Esophagus muscularis mucosa (tissue), 4 donors: Measurements from ENCODE around the gene SLC25A18. TPM values are rescaled to one million over a fixed set of nuclear protein-coding genes. Genes with fewer than 3 reads are reported as not detected.
"Not testable (repeated sequence)": the region's sequence is repeated elsewhere in the genome, so short reads cannot be mapped to it uniquely, and the experiment has no call there.

ENCODE experiments used
- DNase-seq: peaks from one replicate; pipeline ENCODE4 v3.0.0-alpha.2; 2017; ENCODE audit errors: extremely low spot score
- H3K27ac ChIP-seq, 4 donors: fragments of 200-600 bp; sonication (generic); replicated peaks in 1 of 4; 1 replicate in 3 of 4; 2 replicates in 1 of 4; pipeline ENCODE4 v1.5.1; 2016 to 2019; ENCODE audit warnings: mild to moderate bottlenecking in 1 of 4
- H3K27me3 ChIP-seq, 4 donors: fragments of 200-600 bp; sonication (generic); one replicate each; pipeline versions ENCODE4 v1.5.1 to v1.6.0; 2016 to 2019
- H3K36me3 ChIP-seq, 4 donors: fragments of 200-600 bp; sonication (generic); one replicate each; pipeline ENCODE4 v1.5.1; 2016 to 2019
- H3K4me1 ChIP-seq, 4 donors: fragments of 200-600 bp; sonication (generic); one replicate each; pipeline ENCODE4 v1.5.1; 2016 to 2019
- H3K4me3 ChIP-seq, 4 donors: fragments of 200-600 bp; sonication (generic); 1 replicate in 2 of 4; 2 replicates in 2 of 4; pipeline ENCODE4 v1.5.1; 2016 to 2019; ENCODE audit warnings: mild to moderate bottlenecking in 4 of 4, moderate library complexity in 1 of 4
- H3K9me3 ChIP-seq, 4 donors: fragments of 200-600 bp; sonication (generic); 1 replicate in 3 of 4; 2 replicates in 1 of 4; pipeline ENCODE4 v1.5.1; 2016 to 2019
- CTCF ChIP-seq, 3 experiments: fragments of 200-600 bp in 2 of 3; fragments of 450-650 bp in 1 of 3; sonication (generic) in 2 of 3; IDR thresholded peaks; one replicate each; pipeline ENCODE4 v1.5.1; 2017 to 2019; ENCODE audit warnings: antibody characterized with exemption in 3 of 3, mild to moderate bottlenecking in 2 of 3, moderate library complexity in 1 of 3
- EP300 ChIP-seq: sonication (generic); formaldehyde crosslinking; IDR thresholded peaks from one replicate; pipeline ENCODE4 v1.6.1; 2017; ENCODE audit warnings: antibody characterized with exemption
- POLR2A ChIP-seq: fragments of 450-650 bp; IDR thresholded peaks from one replicate; pipeline ENCODE4 v1.6.1; 2017; ENCODE audit warnings: antibody characterized with exemption, moderate library complexity, mild to moderate bottlenecking, low read depth
- POLR2AphosphoS5 ChIP-seq, 2 donors: sonication (generic); formaldehyde crosslinking; IDR thresholded peaks; one replicate each; pipeline ENCODE4 v1.6.1; 2017; ENCODE audit warnings: antibody characterized with exemption in 2 of 2
- whole genome bisulfite sequencing: methylation state at CpG from one replicate; pipeline ENCODE4 v1.1.5; 2018; 5-methylcytosine and 5-hydroxymethylcytosine counted together
- intact Hi-C: fragments of 100-400 bp; cut with DNase I; formaldehyde crosslinking; loops from one replicate; pipeline ENCODE4 v1.15.1; 2023
- total RNA-seq, 4 donors: library from RNA; depleted of rRNA; stranded (reverse); fragments of >200 nt; gene quantifications; one replicate each; pipeline versions ENCODE4 v1.1.0 to v1.2.1, GENCODE V29; 2016

Gene SLC25A18
- total RNA-seq, 4 donors from 2014 or later: 0.42 to 2.8 (median 1.8) TPM

GRCh38 chr22:17554814-17555213 is 8.5 kb upstream of the SLC25A18 start:
- Histone ChIP-seq H3K27me3 (no peaks in the 10 kb centered on the region), H3K4me3 (no peak overlapping the region), H3K9me3 (no peaks in the 10 kb centered on the region), H3K4me1 (peaks cover 0 to 7% (median 5%) of the 10 kb centered on the region in 4 donors), H3K27ac (no peak overlapping the region), H3K36me3 (peaks cover 0 to 14% (median 5%) of the 10 kb centered on the region in 4 donors)
- intact Hi-C loops: no loop called here
- no peak for DNase-seq
- TF ChIP-seq POLR2AphosphoS5 (IDR thresholded peaks at IDR 0.05) (no peak), CTCF (IDR thresholded peaks at IDR 0.05) (no peak), POLR2A (no peak), EP300 (no peak)
- 90% methylated on average over 4 of the region's 4 CpGs for WGBS

- no peaks in the 10 kb centered on the region for H3K27me3 ChIP-seq
- H3K4me1 ChIP-seq: peaks cover 16 to 29% (median 22%) of the 10 kb centered on the region in 4 donors
- no peak overlapping the region for H3K4me3 ChIP-seq
- H3K9me3 ChIP-seq: no peaks in the 10 kb centered on the region
- no peak overlapping the region for H3K27ac ChIP-seq
- 91% methylated on average over 10 of the region's 10 CpGs for WGBS
- intact Hi-C loops: loop anchor here (2.0 kb wide), 1 partner anchor 226 kb away; no protein-coding TSS in a partner anchor
- TF ChIP-seq EP300 (no peak), CTCF (IDR thresholded peaks at IDR 0.05) (no peak), POLR2A (no peak), POLR2AphosphoS5 (IDR thresholded peaks at IDR 0.05) (no peak)
- no peak for DNase-seq
- H3K36me3 ChIP-seq: no peaks in the 10 kb centered on the region
Measured at GRCh38 chr22:17559188-17559587, 4.1 kb upstream of the SLC25A18 start.

- 53% methylated on average over 11 of the region's 11 CpGs for WGBS
- peak; percentile 92 for TF ChIP-seq EP300
- no peak for TF ChIP-seq CTCF (IDR thresholded peaks at IDR 0.05)
- TF ChIP-seq POLR2AphosphoS5 (IDR thresholded peaks at IDR 0.05): peak; percentile 86 to 89
- intact Hi-C loops: loop anchor here (2.0 to 10.0 kb wide), 3 partner anchors 75 to 173 kb away; partner anchors contain the start of gene BCL2L13
- Histone ChIP-seq H3K27me3 (no peaks in the 10 kb centered on the region), H3K9me3 (no peaks in the 10 kb centered on the region), H3K36me3 (no peaks in the 10 kb centered on the region), H3K4me3 (peak overlapping the region in 3 of 4 donors; percentile 12 to 27 (median 14)), H3K4me1 (peaks cover 25 to 33% (median 31%) of the 10 kb centered on the region in 4 donors), H3K27ac (peak overlapping the region; percentile 68 to 95 (median 80))
- DNase-seq: no peak
Measured at GRCh38 chr22:17563936-17564391, 666 bp downstream of the SLC25A18 start.

GRCh38 chr22:17566016-17566687 is 2.9 kb downstream of the SLC25A18 start:
- not testable (repeated sequence) for H3K27me3 ChIP-seq, H3K4me3 ChIP-seq, H3K9me3 ChIP-seq, H3K36me3 ChIP-seq, DNase-seq
- WGBS: 95% methylated on average over 19 of the region's 19 CpGs
- intact Hi-C loops: loop anchor here (10.0 kb wide), 1 partner anchor 149 kb away; no protein-coding TSS in a partner anchor
- H3K4me1 ChIP-seq: peaks cover 47 to 55% (median 50%) of the 10 kb centered on the region in 4 donors
- H3K27ac ChIP-seq: peak overlapping the region in 3 of 4 donors; percentile 44 to 95 (median 84)

GRCh38 chr22:17566776-17567175 is 3.5 kb downstream of the SLC25A18 start:
- H3K27ac ChIP-seq: peak overlapping the region in 2 of 4 donors; percentile 44 to 95
- TF ChIP-seq EP300: no peak
- no peak for TF ChIP-seq POLR2AphosphoS5 (IDR thresholded peaks at IDR 0.05)
- TF ChIP-seq CTCF (IDR thresholded peaks at IDR 0.05): no peak
- TF ChIP-seq POLR2A: no peak
- H3K36me3 ChIP-seq: no peaks in the 10 kb centered on the region
- WGBS: 87% methylated on average over 10 of the region's 10 CpGs
- no peaks in the 10 kb centered on the region for H3K9me3 ChIP-seq
- no peaks in the 10 kb centered on the region for H3K27me3 ChIP-seq
- H3K4me3 ChIP-seq: no peak overlapping the region
- no peak for DNase-seq
- intact Hi-C loops: loop anchor here (10.0 kb wide), 1 partner anchor 148 kb away; no protein-coding TSS in a partner anchor
- peaks cover 53 to 61% (median 56%) of the 10 kb centered on the region in 4 donors for H3K4me1 ChIP-seq
